ENCODE results near the gene ZCCHC17.
"Not testable (repeated sequence)": the region's sequence is repeated elsewhere in the genome, so short reads cannot be mapped to it uniquely, and the experiment has no call there.

The ZCCHC17 gene

GRCh38 chr1:31273619-31274018, 23.2 kb upstream of the ZCCHC17 start:
- TF ChIP-seq POLR2A (IDR thresholded peaks at IDR 0.05; ENCODE audit: extremely low read depth, insufficient read length) (no peak), MAX (IDR thresholded peaks at IDR 0.05; ENCODE audit: low read depth, low read length) (no peak), MYC (IDR thresholded peaks at IDR 0.05; ENCODE audit: low read depth, low read length) (no peak)
- no peak for DNase-seq (ENCODE audit: low read depth)
- H3K4me3 ChIP-seq (ENCODE audit: low read depth, low read length) = no peak overlapping the region

- not testable (repeated sequence) for DNase-seq (ENCODE audit: low read depth); H3K4me3 ChIP-seq (ENCODE audit: low read depth, low read length)
These were observed 14.4 kb upstream of the ZCCHC17 start for GRCh38 chr1:31282426-31282825.

- not testable (repeated sequence) for H3K4me3 ChIP-seq (ENCODE audit: low read depth, low read length); DNase-seq (ENCODE audit: low read depth)
These were observed 9.0 kb upstream of the ZCCHC17 start for GRCh38 chr1:31287791-31288190.

- TF ChIP-seq POLR2A (IDR thresholded peaks at IDR 0.05; ENCODE audit: extremely low read depth, insufficient read length) = no peak
- TF ChIP-seq MAX (IDR thresholded peaks at IDR 0.05; ENCODE audit: low read depth, low read length) = no peak
- TF ChIP-seq MYC (IDR thresholded peaks at IDR 0.05; ENCODE audit: low read depth, low read length) = no peak
- TF ChIP-seq CTCF (IDR thresholded peaks at IDR 0.05; ENCODE audit: low read depth, low read length) = no peak
- no peak overlapping the region for H3K4me3 ChIP-seq (ENCODE audit: low read depth, low read length)
- no peak for DNase-seq (ENCODE audit: low read depth)
These were observed 7.8 kb upstream of the ZCCHC17 start for GRCh38 chr1:31289021-31289420.

GRCh38 chr1:31295874-31296485, 852 bp upstream of the ZCCHC17 start:
- peak; percentile 6 for DNase-seq (ENCODE audit: low read depth)
- no peak for TF ChIP-seq MYC (IDR thresholded peaks at IDR 0.05; ENCODE audit: low read depth, low read length)
- no peak for TF ChIP-seq MAX (IDR thresholded peaks at IDR 0.05; ENCODE audit: low read depth, low read length)
- TF ChIP-seq POLR2A (IDR thresholded peaks at IDR 0.05; ENCODE audit: extremely low read depth, insufficient read length) = no peak
- TF ChIP-seq CTCF (IDR thresholded peaks at IDR 0.05; ENCODE audit: low read depth, low read length) = no peak
- peak overlapping the region; percentile 99 for H3K4me3 ChIP-seq (ENCODE audit: low read depth, low read length)

GRCh38 chr1:31297277-31298247, 730 bp downstream of the ZCCHC17 start:
- DNase-seq (ENCODE audit: low read depth) = peak; percentile 77

More at GRCh38 chr1:31297277-31298247, 730 bp downstream of the ZCCHC17 start:
- TF ChIP-seq MAX (IDR thresholded peaks at IDR 0.05; ENCODE audit: low read depth, low read length) = no peak
- no peak for TF ChIP-seq MYC (IDR thresholded peaks at IDR 0.05; ENCODE audit: low read depth, low read length)
- TF ChIP-seq CTCF (IDR thresholded peaks at IDR 0.05; ENCODE audit: low read depth, low read length) = no peak
- no peak for TF ChIP-seq POLR2A (IDR thresholded peaks at IDR 0.05; ENCODE audit: extremely low read depth, insufficient read length)
- peak overlapping the region; percentile 99 for H3K4me3 ChIP-seq (ENCODE audit: low read depth, low read length)

Data from NB4 (cell line).